ENCODE measurements around the gene COX8C.
"Not testable (repeated sequence)": the region's sequence is repeated elsewhere in the genome, so short reads cannot be mapped to it uniquely, and the experiment has no call there.

Gene COX8C

DNA sequence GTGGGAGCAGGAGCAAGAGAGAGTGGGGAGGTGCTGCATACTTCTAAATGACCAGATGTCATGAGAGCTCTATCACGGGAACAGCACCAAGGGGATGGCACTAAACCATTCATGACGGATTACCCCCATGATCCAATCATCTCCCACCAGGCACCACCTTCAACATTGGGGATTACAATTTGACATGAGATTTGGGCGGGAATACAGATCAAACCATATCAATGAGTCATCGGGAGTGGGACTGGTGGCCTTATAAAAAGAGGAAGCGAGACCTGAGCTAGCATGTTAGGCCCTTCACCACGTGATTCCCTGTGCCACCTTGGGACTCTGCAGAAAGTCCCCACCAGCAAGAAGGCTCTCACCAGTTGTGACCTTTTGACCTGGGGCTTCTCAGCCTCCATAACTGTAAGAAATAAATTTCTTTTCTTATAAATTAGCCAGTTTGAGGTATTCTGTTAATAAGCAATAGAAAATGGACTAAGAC lies 28.7 kb downstream of the COX8C start:
- DNase-seq = no peak

DNA sequence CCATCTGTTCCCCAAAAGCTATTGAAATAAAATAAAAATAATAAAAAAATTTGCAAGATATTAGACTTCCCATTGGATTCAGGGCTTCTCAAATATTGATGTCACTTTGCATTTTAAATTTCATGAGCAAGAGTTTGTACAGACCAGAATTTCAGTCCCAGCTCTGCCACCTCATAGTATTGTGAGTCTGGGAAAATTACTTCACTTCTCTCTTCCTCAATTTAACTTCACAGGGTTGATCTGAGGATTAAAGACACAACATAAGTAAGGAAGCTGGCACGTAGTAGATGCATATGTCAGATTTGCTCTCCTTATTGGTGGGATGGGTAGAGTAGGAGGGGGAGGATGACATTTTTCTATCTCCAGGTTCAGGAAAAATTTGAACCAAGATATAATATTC lies 32.8 kb downstream of the COX8C start:
- DNase-seq = no peak

DNA sequence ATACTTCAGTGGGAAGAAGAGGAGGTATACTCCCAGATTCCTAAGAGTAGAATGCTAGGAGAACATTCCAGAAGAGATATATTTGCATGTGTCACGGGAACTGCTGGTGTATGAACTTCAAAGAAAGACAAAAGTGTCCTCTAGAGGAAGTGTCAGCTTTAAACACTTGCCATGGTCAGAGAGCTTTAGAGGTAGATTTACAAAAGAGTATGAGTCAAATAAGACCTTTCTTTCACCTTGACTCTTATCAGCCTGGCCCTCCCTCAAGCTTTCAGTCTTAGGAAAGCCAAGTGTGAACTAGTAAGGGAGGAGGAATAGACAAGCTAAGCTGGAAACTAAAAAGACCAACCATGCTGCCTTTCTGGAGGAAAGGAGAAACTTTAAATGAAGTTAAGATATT lies 34.7 kb downstream of the COX8C start:
- no peak for DNase-seq

DNA sequence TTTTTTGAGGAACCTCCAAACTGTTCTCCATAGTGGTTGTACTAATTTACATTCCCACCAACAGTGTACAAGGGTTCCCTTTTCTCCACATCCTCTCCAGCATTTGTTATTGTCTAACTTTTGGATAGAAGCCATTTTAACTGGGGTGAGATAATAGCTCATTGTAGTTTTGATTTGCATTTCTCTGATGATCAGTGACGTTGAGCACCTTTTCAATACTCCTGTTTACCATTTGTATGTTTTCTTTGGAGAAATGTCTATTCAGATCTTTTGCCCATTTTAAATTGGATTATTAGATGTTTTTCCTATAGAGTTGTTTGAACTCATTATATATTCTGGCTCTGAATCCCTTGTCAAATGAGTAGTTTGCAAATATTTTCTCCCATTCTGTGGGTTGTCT lies 37.3 kb downstream of the COX8C start:
- not testable (repeated sequence) for DNase-seq

DNA sequence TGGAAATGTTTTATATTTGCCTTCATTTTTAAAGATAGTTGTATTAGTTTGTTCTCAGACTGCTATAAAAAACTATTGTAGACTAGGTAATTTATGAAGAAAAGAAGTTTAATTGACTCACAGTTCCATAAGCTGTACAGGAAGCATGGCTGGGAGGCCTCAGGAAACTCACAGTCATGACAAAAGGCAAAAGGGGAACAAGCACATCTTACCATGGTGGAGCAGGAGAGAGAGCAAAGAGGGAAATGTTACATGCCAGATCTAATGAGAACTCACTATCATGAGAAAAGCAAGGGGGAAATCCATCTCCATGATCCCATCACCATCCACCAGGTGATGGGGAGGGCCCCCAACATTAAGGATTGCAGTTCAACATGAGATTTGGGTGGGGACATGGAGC lies 48.2 kb downstream of the COX8C start:
- DNase-seq = no peak

DNA sequence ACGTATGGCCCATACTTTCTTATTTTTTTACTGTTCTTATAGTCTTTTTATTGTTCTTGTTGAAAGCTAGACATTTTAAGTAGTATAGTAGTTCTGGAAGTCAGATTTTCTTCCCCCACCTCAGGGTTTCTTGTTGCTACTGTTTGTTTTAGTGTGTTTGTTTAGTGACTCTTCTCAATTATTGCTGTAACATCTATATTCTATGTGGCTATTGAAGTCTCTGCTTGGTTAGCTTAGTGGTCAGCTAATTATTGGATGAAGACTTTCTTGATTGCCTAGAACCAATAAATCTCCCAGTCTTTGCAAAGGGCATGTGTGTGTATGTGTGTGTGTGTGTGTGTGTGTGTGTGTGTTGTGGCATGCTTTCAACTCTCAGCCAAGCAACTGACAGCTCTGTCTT lies 49.5 kb downstream of the COX8C start:
- DNase-seq = no peak

Data from right hindlimb (tissue), 1 donor.